ENCODE measurements around the gene CARF. TPM values are rescaled to one million over a fixed set of nuclear protein-coding genes. Genes with fewer than 3 reads are reported as not detected.

Gene CARF, protein sequence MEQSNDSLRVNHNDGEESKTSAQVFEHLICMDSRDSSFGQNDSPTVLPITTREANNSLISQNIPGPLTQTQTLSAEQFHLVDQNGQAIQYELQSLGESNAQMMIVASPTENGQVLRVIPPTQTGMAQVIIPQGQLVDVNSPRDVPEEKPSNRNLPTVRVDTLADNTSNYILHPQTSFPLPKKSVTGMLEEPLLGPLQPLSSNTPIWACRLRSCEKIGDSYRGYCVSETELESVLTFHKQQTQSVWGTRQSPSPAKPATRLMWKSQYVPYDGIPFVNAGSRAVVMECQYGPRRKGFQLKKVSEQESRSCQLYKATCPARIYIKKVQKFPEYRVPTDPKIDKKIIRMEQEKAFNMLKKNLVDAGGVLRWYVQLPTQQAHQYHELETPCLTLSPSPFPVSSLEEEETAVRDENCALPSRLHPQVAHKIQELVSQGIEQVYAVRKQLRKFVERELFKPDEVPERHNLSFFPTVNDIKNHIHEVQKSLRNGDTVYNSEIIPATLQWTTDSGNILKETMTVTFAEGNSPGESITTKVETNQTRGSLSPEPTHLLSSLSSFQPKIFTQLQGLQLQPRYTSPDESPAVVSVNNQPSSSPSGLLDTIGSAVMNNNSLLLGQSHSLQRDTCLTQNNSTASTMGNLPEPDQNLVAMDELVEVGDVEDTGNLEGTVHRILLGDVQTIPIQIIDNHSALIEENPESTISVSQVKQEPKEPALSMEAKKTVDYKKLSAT
- total RNA-seq (ENCODE audit: low replicate concordance): 14.0 and 14.2 TPM in 2 replicates

DNA sequence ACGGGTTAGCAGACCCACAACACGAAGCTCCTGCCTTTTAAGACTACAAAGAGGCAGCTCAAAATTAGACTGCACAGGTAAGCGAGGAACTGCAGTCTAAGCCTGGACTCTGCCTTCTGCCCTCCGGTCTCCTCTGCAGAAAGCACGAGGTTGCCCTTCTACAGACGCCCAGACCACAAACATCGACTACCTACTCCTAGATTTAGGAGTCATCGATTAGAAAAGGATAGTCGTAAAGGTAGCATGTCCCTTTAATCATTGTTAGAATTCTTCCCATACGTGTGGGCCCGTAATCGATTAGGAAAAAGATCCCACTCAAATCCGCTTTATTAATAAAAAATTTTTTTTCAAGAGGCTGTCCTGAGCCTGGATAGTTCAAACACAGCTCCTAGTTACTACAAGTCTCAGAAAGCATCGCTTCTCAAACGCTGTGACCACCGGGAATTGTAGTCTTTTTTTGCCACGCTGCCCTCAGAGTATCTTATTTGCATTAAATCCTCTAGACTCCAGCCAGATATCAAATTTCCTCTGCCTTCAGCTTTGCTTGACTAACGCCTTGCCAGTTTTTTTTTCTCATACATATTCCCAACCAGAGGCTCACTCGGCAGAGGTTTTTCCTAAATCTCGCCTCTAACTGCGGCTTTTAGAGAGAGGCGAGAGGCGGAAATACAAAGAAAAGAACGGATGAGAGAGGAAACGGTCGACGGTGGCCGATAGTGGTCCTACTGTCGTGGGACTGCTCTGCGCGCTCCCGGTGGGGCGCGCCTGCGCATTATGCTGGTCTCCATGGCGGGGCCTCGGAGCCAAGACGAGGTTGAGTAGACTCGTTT is at the start of gene CARF, which contains the start of gene WDR12:
Gene CARF (plus strand): TSS at position 764 of the 830 bp plus-strand sequence. CDS start 29,628 bp downstream, outside the sequence.
Gene WDR12 (minus strand): TSS at position 162 of the 830 bp plus-strand sequence. CDS start 197 bp downstream, outside the sequence.
- peak; percentile 95 for DNase-seq (ENCODE audit: low read depth)
- peak within 1 kb of the TSS; percentile 95 for H3K4me3 ChIP-seq (ENCODE audit: low read depth, low read length)
- TF ChIP-seq, protein P1, sequence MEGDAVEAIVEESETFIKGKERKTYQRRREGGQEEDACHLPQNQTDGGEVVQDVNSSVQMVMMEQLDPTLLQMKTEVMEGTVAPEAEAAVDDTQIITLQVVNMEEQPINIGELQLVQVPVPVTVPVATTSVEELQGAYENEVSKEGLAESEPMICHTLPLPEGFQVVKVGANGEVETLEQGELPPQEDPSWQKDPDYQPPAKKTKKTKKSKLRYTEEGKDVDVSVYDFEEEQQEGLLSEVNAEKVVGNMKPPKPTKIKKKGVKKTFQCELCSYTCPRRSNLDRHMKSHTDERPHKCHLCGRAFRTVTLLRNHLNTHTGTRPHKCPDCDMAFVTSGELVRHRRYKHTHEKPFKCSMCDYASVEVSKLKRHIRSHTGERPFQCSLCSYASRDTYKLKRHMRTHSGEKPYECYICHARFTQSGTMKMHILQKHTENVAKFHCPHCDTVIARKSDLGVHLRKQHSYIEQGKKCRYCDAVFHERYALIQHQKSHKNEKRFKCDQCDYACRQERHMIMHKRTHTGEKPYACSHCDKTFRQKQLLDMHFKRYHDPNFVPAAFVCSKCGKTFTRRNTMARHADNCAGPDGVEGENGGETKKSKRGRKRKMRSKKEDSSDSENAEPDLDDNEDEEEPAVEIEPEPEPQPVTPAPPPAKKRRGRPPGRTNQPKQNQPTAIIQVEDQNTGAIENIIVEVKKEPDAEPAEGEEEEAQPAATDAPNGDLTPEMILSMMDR (IDR thresholded peaks at IDR 0.05; ENCODE audit: insufficient read depth, low read length): no peak

DNA sequence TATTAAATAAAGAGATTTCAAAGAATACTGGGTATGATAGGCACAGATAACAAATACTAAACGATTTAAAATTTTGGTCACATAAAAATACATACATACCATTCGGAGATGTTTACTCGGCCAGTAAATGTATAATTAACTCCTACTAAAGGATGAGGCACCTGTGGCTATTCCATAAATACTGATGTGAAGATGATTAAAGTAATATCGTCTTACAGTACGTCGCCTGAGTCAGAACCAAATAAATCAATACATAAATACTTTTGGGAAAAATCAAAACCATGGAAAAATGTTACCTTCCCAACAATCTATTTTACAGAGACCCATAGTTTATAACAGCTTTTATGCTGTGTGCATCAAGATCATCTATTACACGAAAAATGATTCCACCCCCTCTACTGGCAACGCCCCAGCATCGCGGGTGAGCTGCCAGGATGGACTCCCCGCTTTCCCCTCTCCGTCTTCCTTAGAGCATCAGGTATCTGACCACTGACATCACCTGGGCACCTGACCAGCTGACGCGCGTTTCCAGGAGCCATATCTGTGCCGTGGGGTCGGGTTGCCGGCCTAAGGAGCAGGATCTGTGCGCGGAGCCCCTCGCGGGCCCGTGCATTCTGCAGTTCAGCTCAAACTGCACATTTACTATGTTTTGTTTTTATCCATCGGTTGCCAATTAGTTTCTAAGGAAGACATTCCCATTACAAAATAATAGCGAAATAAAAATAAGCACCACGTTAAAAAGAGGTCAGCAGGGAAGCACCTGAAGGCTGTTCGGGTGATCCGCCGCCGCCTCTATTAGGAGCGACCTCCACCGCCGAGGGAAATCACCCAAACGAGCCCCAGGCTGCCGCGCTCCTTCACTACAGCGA is 41.4 kb upstream of the CARF start:
- TF ChIP-seq, protein P1 (IDR thresholded peaks at IDR 0.05; ENCODE audit: insufficient read depth, low read length): peak; percentile 40
- peak; percentile 32 for DNase-seq (ENCODE audit: low read depth)
- H3K4me3 ChIP-seq (ENCODE audit: low read depth, low read length): peak overlapping the region; percentile 86

DNA sequence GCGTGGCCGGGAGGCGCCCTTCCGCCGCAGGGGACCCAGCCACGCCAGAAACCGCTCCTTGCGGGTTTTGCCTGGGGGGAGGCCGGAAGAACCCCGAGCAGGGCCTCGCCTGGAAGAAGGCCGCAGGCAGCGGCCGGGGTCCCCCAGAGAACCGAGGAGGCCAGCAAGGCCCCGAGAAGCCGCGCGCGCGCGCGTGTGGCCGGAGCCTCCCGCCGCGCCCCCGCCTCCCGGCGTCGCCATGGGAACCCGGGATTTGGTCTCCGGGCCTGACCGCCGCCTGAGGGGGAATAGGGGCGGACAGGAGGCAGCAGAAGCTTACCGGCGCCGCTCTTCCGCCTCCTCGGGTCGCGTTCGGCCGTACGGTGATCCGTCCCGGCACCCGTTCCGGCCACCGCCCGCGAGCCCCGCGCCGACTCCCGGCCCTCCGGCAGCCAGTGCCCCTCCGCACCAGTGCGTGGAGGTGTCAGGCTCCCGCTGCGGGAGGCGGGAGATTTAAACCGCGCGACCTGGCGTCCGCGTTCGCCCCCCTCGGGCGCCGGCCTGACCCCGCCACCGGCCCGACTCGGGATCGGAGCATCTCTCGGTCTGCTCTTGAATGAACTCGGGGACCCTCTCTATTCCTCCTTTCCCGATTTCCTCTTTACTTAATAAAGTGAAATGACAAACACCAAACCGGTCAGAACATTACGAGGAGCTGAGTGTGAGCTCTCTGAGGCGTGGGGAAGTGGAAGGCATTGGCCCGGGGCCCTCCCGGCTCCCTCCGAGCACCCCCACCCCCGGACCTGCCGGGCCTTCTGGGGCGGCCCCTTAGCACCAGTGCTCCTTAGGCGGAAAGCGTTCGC is 40.6 kb upstream of the CARF start, which contains the start of gene ICA1L:
Gene ICA1L (minus strand): TSS at position 467 of the 842 bp plus-strand sequence. CDS start 42,757 bp downstream, outside the sequence.
- TF ChIP-seq, protein P1 (IDR thresholded peaks at IDR 0.05; ENCODE audit: insufficient read depth, low read length): peak; percentile 17
- peak; percentile 45 for DNase-seq (ENCODE audit: low read depth)
- H3K4me3 ChIP-seq (ENCODE audit: low read depth, low read length): peak within 1 kb of the TSS; percentile 86

DNA sequence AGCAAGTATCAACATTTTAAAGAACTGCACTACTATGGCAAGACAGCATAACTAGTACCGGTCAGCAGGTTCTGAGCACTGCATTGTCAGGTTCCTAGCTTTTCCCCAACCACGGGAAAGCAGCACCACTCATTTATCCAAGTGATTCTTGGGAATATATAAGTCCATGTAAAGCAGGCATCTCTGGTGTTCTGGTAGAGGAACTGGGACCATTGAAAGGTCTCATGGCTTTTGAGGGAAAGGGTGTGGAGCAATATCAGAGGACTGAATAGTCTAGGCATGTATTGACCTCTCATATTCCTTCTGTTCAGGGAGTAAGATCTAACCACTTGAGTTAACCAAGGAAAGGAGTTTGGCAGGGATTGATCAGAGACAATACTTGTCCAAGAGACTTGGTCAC is 34.4 kb upstream of the CARF start:
- no peak overlapping the region for H3K4me3 ChIP-seq (ENCODE audit: low read depth, low read length)
- TF ChIP-seq, protein P1 (IDR thresholded peaks at IDR 0.05; ENCODE audit: insufficient read depth, low read length): no peak
- no peak for DNase-seq (ENCODE audit: low read depth)

DNA sequence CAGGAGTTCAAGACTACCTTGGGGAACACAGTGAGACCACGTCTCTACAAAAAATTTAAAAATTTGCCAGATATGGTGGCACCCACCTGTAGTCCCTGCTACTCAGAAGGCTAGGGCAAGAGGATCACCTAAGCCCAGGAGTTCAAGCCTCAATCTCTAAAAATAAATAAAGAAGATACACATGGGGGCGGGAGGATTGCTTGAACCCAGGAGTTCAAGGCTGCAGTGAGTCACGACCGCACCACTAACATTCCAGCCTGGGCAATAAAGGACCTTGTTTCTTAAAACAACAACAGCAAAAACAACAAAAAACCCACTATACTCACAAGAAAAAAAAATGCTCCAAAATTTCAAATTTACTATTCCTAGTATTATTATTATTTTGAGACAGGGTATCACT is 30.5 kb upstream of the CARF start:
- TF ChIP-seq, protein P1 (IDR thresholded peaks at IDR 0.05; ENCODE audit: insufficient read depth, low read length): no peak
- no peak overlapping the region for H3K4me3 ChIP-seq (ENCODE audit: low read depth, low read length)
- DNase-seq (ENCODE audit: low read depth): no peak

Measured in fibroblast of the aortic adventitia (primary cell).